ENCODE measurements around the gene TNIP3. TPM values are rescaled to one million over a fixed set of nuclear protein-coding genes. Genes with fewer than 3 reads are reported as not detected.

Gene TNIP3
- total RNA-seq, 2 donors from 2014 or later: 0.11 TPM; not detected in 1

DNA sequence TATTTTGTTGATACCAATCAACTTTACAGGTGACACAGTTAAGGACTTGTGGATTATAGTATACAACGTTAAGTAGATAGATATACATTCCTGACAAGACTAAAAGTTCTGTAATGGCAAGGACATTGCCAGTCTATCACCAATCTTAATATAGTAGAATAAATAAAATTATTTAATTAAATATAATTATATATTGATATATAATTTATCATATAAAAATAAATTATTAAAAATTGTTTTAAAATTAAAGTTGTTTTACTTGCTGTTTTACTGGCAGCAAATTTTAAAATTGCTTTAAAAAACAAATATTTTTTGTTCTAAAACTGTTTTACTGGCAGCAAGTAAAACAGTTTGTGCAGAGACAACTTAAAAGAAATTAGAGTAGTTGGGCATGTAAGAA, 18.7 kb downstream of the TNIP3 start:
- WGBS, 2 experiments (ENCODE audit: insufficient coverage in 1 of 2, insufficient read length in 1 of 2): no CpG with 5 or more reads among the region's 1 CpG
- no peaks in the 10 kb centered on the region for H3K9me3 ChIP-seq (ENCODE audit: control insufficient read depth, low read length)
- no peak for DNase-seq
- H3K4me3 ChIP-seq (ENCODE audit: low read length): no peak overlapping the region
- Mint-ChIP-seq H3K4me1 (no peaks in the 10 kb centered on the region), H3K9me3 (no peaks in the 10 kb centered on the region), H3K4me3 (no peak overlapping the region), H3K27me3 (ENCODE audit: insufficient read depth) (no peaks in the 10 kb centered on the region), H3K27ac (no peak overlapping the region), H3K36me3 (ENCODE audit: low read depth) (no peaks in the 10 kb centered on the region)
- no peak overlapping the region for H3K27ac ChIP-seq (ENCODE audit: low read depth, low read length)
- no peaks in the 10 kb centered on the region for H3K4me1 ChIP-seq (ENCODE audit: control insufficient read depth, insufficient read depth, low read length)
- H3K36me3 ChIP-seq (ENCODE audit: control insufficient read depth, insufficient read depth, low read length): no peaks in the 10 kb centered on the region
- TF ChIP-seq, protein P1, sequence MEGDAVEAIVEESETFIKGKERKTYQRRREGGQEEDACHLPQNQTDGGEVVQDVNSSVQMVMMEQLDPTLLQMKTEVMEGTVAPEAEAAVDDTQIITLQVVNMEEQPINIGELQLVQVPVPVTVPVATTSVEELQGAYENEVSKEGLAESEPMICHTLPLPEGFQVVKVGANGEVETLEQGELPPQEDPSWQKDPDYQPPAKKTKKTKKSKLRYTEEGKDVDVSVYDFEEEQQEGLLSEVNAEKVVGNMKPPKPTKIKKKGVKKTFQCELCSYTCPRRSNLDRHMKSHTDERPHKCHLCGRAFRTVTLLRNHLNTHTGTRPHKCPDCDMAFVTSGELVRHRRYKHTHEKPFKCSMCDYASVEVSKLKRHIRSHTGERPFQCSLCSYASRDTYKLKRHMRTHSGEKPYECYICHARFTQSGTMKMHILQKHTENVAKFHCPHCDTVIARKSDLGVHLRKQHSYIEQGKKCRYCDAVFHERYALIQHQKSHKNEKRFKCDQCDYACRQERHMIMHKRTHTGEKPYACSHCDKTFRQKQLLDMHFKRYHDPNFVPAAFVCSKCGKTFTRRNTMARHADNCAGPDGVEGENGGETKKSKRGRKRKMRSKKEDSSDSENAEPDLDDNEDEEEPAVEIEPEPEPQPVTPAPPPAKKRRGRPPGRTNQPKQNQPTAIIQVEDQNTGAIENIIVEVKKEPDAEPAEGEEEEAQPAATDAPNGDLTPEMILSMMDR (conservative IDR thresholded peaks at IDR 0.05): no peak
- H3K9ac ChIP-seq (ENCODE audit: extremely low read depth, low read length, poor library complexity, severe bottlenecking): no peak overlapping the region
- H3K27me3 ChIP-seq (ENCODE audit: control insufficient read depth, insufficient read depth, low read length, poor library complexity, severe bottlenecking): no peaks in the 10 kb centered on the region

DNA sequence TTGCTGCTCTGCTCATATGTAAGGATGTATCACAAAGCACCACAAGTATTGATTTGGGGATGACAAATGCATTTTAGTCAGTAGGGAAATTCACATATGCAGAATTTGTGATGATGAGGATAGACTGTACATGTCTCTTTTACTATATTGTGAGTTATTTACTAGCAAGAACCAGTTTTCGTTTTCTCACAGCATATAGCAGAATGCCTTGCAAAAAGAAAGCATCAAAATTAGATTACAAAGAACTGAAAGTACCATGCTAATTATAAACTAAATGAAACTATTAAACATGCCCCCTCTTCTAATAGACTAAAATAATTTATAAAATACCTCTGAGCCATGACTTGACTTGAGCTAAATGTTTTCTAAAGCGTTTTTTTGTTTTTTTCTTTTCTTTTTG, 20.1 kb downstream of the TNIP3 start:
- Mint-ChIP-seq H3K4me3 (no peak overlapping the region), H3K36me3 (ENCODE audit: low read depth) (no peaks in the 10 kb centered on the region), H3K27me3 (ENCODE audit: insufficient read depth) (no peaks in the 10 kb centered on the region), H3K9me3 (no peaks in the 10 kb centered on the region), H3K27ac (no peak overlapping the region), H3K4me1 (no peaks in the 10 kb centered on the region)
- 90 to 92% methylated on average over 2 of the region's 2 CpGs for WGBS, 2 experiments (ENCODE audit: insufficient coverage in 1 of 2, insufficient read length in 1 of 2)
- H3K27ac ChIP-seq (ENCODE audit: low read depth, low read length): no peak overlapping the region
- no peaks in the 10 kb centered on the region for H3K4me1 ChIP-seq (ENCODE audit: control insufficient read depth, insufficient read depth, low read length)
- no peaks in the 10 kb centered on the region for H3K27me3 ChIP-seq (ENCODE audit: control insufficient read depth, insufficient read depth, low read length, poor library complexity, severe bottlenecking)
- H3K9me3 ChIP-seq (ENCODE audit: control insufficient read depth, low read length): no peaks in the 10 kb centered on the region
- no peak overlapping the region for H3K4me3 ChIP-seq (ENCODE audit: low read length)
- no peak overlapping the region for H3K9ac ChIP-seq (ENCODE audit: extremely low read depth, low read length, poor library complexity, severe bottlenecking)
- DNase-seq: no peak
- TF ChIP-seq, protein P1 (conservative IDR thresholded peaks at IDR 0.05): no peak
- H3K36me3 ChIP-seq (ENCODE audit: control insufficient read depth, insufficient read depth, low read length): no peaks in the 10 kb centered on the region

GRCh38 chr4:121143131-121143530, 21.0 kb downstream of the TNIP3 start:
- H3K36me3 Mint-ChIP-seq (ENCODE audit: low read depth): no peaks in the 10 kb centered on the region

More at GRCh38 chr4:121143131-121143530, 21.0 kb downstream of the TNIP3 start:
- no peaks in the 10 kb centered on the region for H3K9me3 ChIP-seq (ENCODE audit: control insufficient read depth, low read length)
- H3K4me3 Mint-ChIP-seq: no peak overlapping the region
- no peak overlapping the region for H3K4me3 ChIP-seq (ENCODE audit: low read length)
- no peak overlapping the region for H3K27ac Mint-ChIP-seq
- H3K27ac ChIP-seq (ENCODE audit: low read depth, low read length): no peak overlapping the region
- H3K4me1 ChIP-seq (ENCODE audit: control insufficient read depth, insufficient read depth, low read length): no peaks in the 10 kb centered on the region
- TF ChIP-seq, protein P1 (conservative IDR thresholded peaks at IDR 0.05): no peak
- no peak overlapping the region for H3K9ac ChIP-seq (ENCODE audit: extremely low read depth, low read length, poor library complexity, severe bottlenecking)
- H3K36me3 ChIP-seq (ENCODE audit: control insufficient read depth, insufficient read depth, low read length): no peaks in the 10 kb centered on the region
- H3K4me1 Mint-ChIP-seq: no peaks in the 10 kb centered on the region
- no peak for DNase-seq
- no peaks in the 10 kb centered on the region for H3K27me3 Mint-ChIP-seq (ENCODE audit: insufficient read depth)
- no peaks in the 10 kb centered on the region for H3K27me3 ChIP-seq (ENCODE audit: control insufficient read depth, insufficient read depth, low read length, poor library complexity, severe bottlenecking)
- no peaks in the 10 kb centered on the region for H3K9me3 Mint-ChIP-seq

Measured in endodermal cell (in vitro differentiated cells).